Measurements from ENCODE around the gene EDAR. TPM values are rescaled to one million over a fixed set of nuclear protein-coding genes. Genes with fewer than 3 reads are reported as not detected.

The EDAR gene

GRCh38 chr2:108854484-108854883 lies 134.5 kb downstream of the EDAR start:
- Histone ChIP-seq H3K4me2 (ENCODE audit: low read length) (no peak overlapping the region), H3K36me3 (ENCODE audit: insufficient read depth, low read length) (no peaks in the 10 kb centered on the region), H3K27me3 (ENCODE audit: control insufficient read depth, insufficient read depth, low read length) (no peaks in the 10 kb centered on the region), H3K4me1 (ENCODE audit: control insufficient read depth, insufficient read depth, low read length) (no peaks in the 10 kb centered on the region), H3K4me3 (ENCODE audit: low read length) (no peak overlapping the region), H3K9me3 (replicated peaks; ENCODE audit: low read length) (peaks cover 3% of the 10 kb centered on the region), H3K9ac (ENCODE audit: low read depth, low read length) (no peak overlapping the region)

- Histone ChIP-seq H3K4me2 (ENCODE audit: low read length) (no peak overlapping the region), H3K9ac (ENCODE audit: low read depth, low read length) (no peak overlapping the region), H3K4me1 (ENCODE audit: control insufficient read depth, insufficient read depth, low read length) (no peaks in the 10 kb centered on the region), H3K9me3 (replicated peaks; ENCODE audit: low read length) (no peaks in the 10 kb centered on the region), H3K36me3 (ENCODE audit: insufficient read depth, low read length) (no peaks in the 10 kb centered on the region), H3K27me3 (ENCODE audit: control insufficient read depth, insufficient read depth, low read length) (no peaks in the 10 kb centered on the region), H3K4me3 (ENCODE audit: low read length) (no peak overlapping the region)
Observed at GRCh38 chr2:108853421-108853820, 135.6 kb downstream of the EDAR start.

GRCh38 chr2:108852375-108852774 lies 136.6 kb downstream of the EDAR start:
- Histone ChIP-seq H3K4me3 (ENCODE audit: low read length) (no peak overlapping the region), H3K36me3 (ENCODE audit: insufficient read depth, low read length) (no peaks in the 10 kb centered on the region), H3K27me3 (ENCODE audit: control insufficient read depth, insufficient read depth, low read length) (no peaks in the 10 kb centered on the region), H3K4me1 (ENCODE audit: control insufficient read depth, insufficient read depth, low read length) (no peaks in the 10 kb centered on the region), H3K9ac (ENCODE audit: low read depth, low read length) (no peak overlapping the region), H3K4me2 (ENCODE audit: low read length) (no peak overlapping the region), H3K9me3 (replicated peaks; ENCODE audit: low read length) (no peaks in the 10 kb centered on the region)

GRCh38 chr2:108847000-108847399 lies 142.0 kb downstream of the EDAR start:
- Histone ChIP-seq H3K4me2 (ENCODE audit: low read length) (no peak overlapping the region), H3K36me3 (ENCODE audit: insufficient read depth, low read length) (no peaks in the 10 kb centered on the region), H3K4me1 (ENCODE audit: control insufficient read depth, insufficient read depth, low read length) (no peaks in the 10 kb centered on the region)

GRCh38 chr2:108845923-108846322 lies 143.1 kb downstream of the EDAR start:
- H3K9ac ChIP-seq (ENCODE audit: low read depth, low read length): no peak overlapping the region
- H3K4me3 ChIP-seq (ENCODE audit: low read length): no peak overlapping the region
- H3K36me3 ChIP-seq (ENCODE audit: insufficient read depth, low read length): no peaks in the 10 kb centered on the region
- no peaks in the 10 kb centered on the region for H3K9me3 ChIP-seq (replicated peaks; ENCODE audit: low read length)
- H3K27me3 ChIP-seq (ENCODE audit: control insufficient read depth, insufficient read depth, low read length): no peaks in the 10 kb centered on the region
- no peaks in the 10 kb centered on the region for H3K4me1 ChIP-seq (ENCODE audit: control insufficient read depth, insufficient read depth, low read length)
- H3K4me2 ChIP-seq (ENCODE audit: low read length): no peak overlapping the region

More at GRCh38 chr2:108847000-108847399, 142.0 kb downstream of the EDAR start:
- no peak overlapping the region for H3K9ac ChIP-seq (ENCODE audit: low read depth, low read length)
- no peak overlapping the region for H3K4me3 ChIP-seq (ENCODE audit: low read length)
- no peaks in the 10 kb centered on the region for H3K9me3 ChIP-seq (replicated peaks; ENCODE audit: low read length)
- no peaks in the 10 kb centered on the region for H3K27me3 ChIP-seq (ENCODE audit: control insufficient read depth, insufficient read depth, low read length)

Small RNA genes lying within 50 kb of the gene (small RNA-seq; reads per million reads assigned to genes)
- not detected for gene AC073415.1
